Posterior cingulate gyrus (tissue), 11 donors: Measurements from ENCODE around the gene NAALADL2.
"Not testable (repeated sequence)": the region's sequence is repeated elsewhere in the genome, so short reads cannot be mapped to it uniquely, and the experiment has no call there.

ENCODE experiments used
- DNase-seq, 10 donors: peaks; one replicate each; pipeline versions ENCODE4 v3.0.0 to v3.0.0-alpha.2; 2020 to 2021; ENCODE audit warnings: mixed read lengths in 3 of 10
- intact Hi-C: fragments of 100-400 bp; cut with DNase I; formaldehyde crosslinking; loops from one replicate; pipeline ENCODE4 v1.15.1; 2023

NAALADL2 gene

GRCh38 chr3:175338775-175339535, 479.8 kb downstream of the NAALADL2 start:
- DNase-seq = no peak
- intact Hi-C loops = no loop called here

GRCh38 chr3:175340338-175341015, 481.3 kb downstream of the NAALADL2 start:
- DNase-seq = no peak
- intact Hi-C loops = no loop called here

GRCh38 chr3:175342196-175342595, 483.1 kb downstream of the NAALADL2 start:
- intact Hi-C loops = no loop called here
- DNase-seq = no peak

GRCh38 chr3:175343946-175344345, 484.8 kb downstream of the NAALADL2 start:
- DNase-seq = no peak
- intact Hi-C loops = no loop called here

GRCh38 chr3:175346573-175347356, 487.6 kb downstream of the NAALADL2 start:
- peak in 6 of 10 donors; percentile 6 to 88 (median 52) for DNase-seq

GRCh38 chr3:175349168-175349567, 490.0 kb downstream of the NAALADL2 start:
- no peak for DNase-seq
- intact Hi-C loops = no loop called here

More at GRCh38 chr3:175346573-175347356, 487.6 kb downstream of the NAALADL2 start:
- intact Hi-C loops = no loop called here

GRCh38 chr3:175355801-175356335, 496.7 kb downstream of the NAALADL2 start:
- intact Hi-C loops = no loop called here
- no peak for DNase-seq

- DNase-seq = no peak
- intact Hi-C loops = no loop called here
Observed at GRCh38 chr3:175356899-175357324, 497.8 kb downstream of the NAALADL2 start.

GRCh38 chr3:175357758-175358157, 498.6 kb downstream of the NAALADL2 start:
- intact Hi-C loops = no loop called here
- no peak for DNase-seq

GRCh38 chr3:175358935-175359334, 499.8 kb downstream of the NAALADL2 start:
- intact Hi-C loops = no loop called here

GRCh38 chr3:175370426-175370825, 511.3 kb downstream of the NAALADL2 start:
- DNase-seq, intact Hi-C loops: not testable (repeated sequence)

More at GRCh38 chr3:175358935-175359334, 499.8 kb downstream of the NAALADL2 start:
- no peak for DNase-seq

GRCh38 chr3:175371187-175371586, 512.1 kb downstream of the NAALADL2 start:
- peak in 2 of 10 donors; percentile 45 to 61 for DNase-seq
- intact Hi-C loops = not testable (repeated sequence)

- intact Hi-C loops = no loop called here
Observed at GRCh38 chr3:175374705-175375104, 515.6 kb downstream of the NAALADL2 start.

GRCh38 chr3:175378348-175378747, 519.2 kb downstream of the NAALADL2 start:
- no peak for DNase-seq
- intact Hi-C loops = no loop called here

More at GRCh38 chr3:175374705-175375104, 515.6 kb downstream of the NAALADL2 start:
- no peak for DNase-seq

GRCh38 chr3:175381685-175382084, 522.6 kb downstream of the NAALADL2 start:
- no peak for DNase-seq
- intact Hi-C loops = no loop called here

GRCh38 chr3:175383371-175383770, 524.2 kb downstream of the NAALADL2 start:
- no peak for DNase-seq
- intact Hi-C loops = no loop called here

GRCh38 chr3:175383813-175384212, 524.7 kb downstream of the NAALADL2 start:
- intact Hi-C loops = no loop called here
- no peak for DNase-seq

- no peak for DNase-seq
- intact Hi-C loops = no loop called here
Observed at GRCh38 chr3:175384569-175384968, 525.4 kb downstream of the NAALADL2 start.

- intact Hi-C loops = no loop called here
- DNase-seq = no peak
Observed at GRCh38 chr3:175386630-175387029, 527.5 kb downstream of the NAALADL2 start.

- intact Hi-C loops = no loop called here
- DNase-seq = no peak
Observed at GRCh38 chr3:175389560-175389959, 530.4 kb downstream of the NAALADL2 start.

- intact Hi-C loops = no loop called here
- DNase-seq = no peak
Observed at GRCh38 chr3:175391601-175392000, 532.5 kb downstream of the NAALADL2 start.
